Tibial nerve (tissue), 4 donors: Measurements from ENCODE around the gene TTLL8. TPM values are rescaled to one million over a fixed set of nuclear protein-coding genes. Genes with fewer than 3 reads are reported as not detected.

Experiments used
- DNase-seq, 2 donors: peaks; one replicate each; pipeline ENCODE4 v3.0.0-alpha.2; 2019; ENCODE audit warnings: low spot score in 2 of 2
- H3K27ac ChIP-seq, 4 donors: fragments of 200-600 bp; sonication (generic) in 3 of 4; one replicate each; pipeline ENCODE4 v1.5.1; 2017 to 2019; ENCODE audit warnings: mild to moderate bottlenecking in 1 of 4
- H3K27me3 ChIP-seq, 2 donors: fragments of 200-600 bp; sonication (generic) in 1 of 2; one replicate each; pipeline versions ENCODE4 v1.5.1 to v1.6.0; 2017 to 2019
- H3K36me3 ChIP-seq, 3 donors: fragments of 200-600 bp; sonication (generic); one replicate each; pipeline ENCODE4 v1.5.1; 2018 to 2019
- H3K4me1 ChIP-seq, 4 donors: fragments of 200-600 bp; sonication (generic) in 3 of 4; one replicate each; pipeline ENCODE4 v1.5.1; 2017 to 2019
- H3K4me3 ChIP-seq, 4 donors: fragments of 200-600 bp; sonication (generic) in 3 of 4; one replicate each; pipeline ENCODE4 v1.5.1; 2017 to 2019; ENCODE audit warnings: mild to moderate bottlenecking in 1 of 4, moderate library complexity in 1 of 4
- H3K9me3 ChIP-seq, 4 donors: fragments of 200-600 bp; sonication (generic) in 3 of 4; one replicate each; pipeline ENCODE4 v1.5.1; 2017 to 2019
- CTCF ChIP-seq, 5 experiments: fragments of 200-600 bp in 3 of 5; fragments of 450-650 bp in 2 of 5; sonication (generic) in 3 of 5; IDR thresholded peaks; one replicate each; pipeline ENCODE4 v1.5.1; 2016 to 2019; ENCODE audit warnings: antibody characterized with exemption in 5 of 5, mild to moderate bottlenecking in 3 of 5, moderate library complexity in 2 of 5
- EP300 ChIP-seq, 2 donors: sonication (generic); formaldehyde crosslinking; IDR thresholded peaks; one replicate each; pipeline ENCODE4 v1.6.1; 2017; ENCODE audit warnings: antibody characterized with exemption in 2 of 2, mild to moderate bottlenecking in 1 of 2
- POLR2A ChIP-seq, 2 donors: fragments of 450-650 bp; IDR thresholded peaks; one replicate each; pipeline ENCODE4 v1.6.1; 2017; ENCODE audit warnings: antibody characterized with exemption in 2 of 2, mild to moderate bottlenecking in 2 of 2, moderate library complexity in 2 of 2
- WGBS, 2 donors: methylation state at CpG; one replicate each; pipeline ENCODE4 v1.1.5; 2018; 5-methylcytosine and 5-hydroxymethylcytosine counted together
- total RNA-seq, 4 donors: library from RNA; depleted of rRNA; stranded (reverse); fragments of >200 nt; gene quantifications; one replicate each; pipeline ENCODE4 v1.1.0, GENCODE V29; 2016

TTLL8 gene
- total RNA-seq, 4 donors from 2014 or later: not detected

- no peaks in the 10 kb centered on the region for H3K36me3 ChIP-seq
- H3K4me1 ChIP-seq: peaks cover 0 to 8% (median 4%) of the 10 kb centered on the region in 4 donors
- WGBS, 2 donors: 73 to 78% methylated on average over 19 to 24 of the region's 24 CpGs
- H3K27me3 ChIP-seq: peaks cover 0 to 52% of the 10 kb centered on the region in 2 donors
- no peak for DNase-seq
- TF ChIP-seq POLR2A (IDR thresholded peaks at IDR 0.05) (no peak), EP300 (IDR thresholded peaks at IDR 0.05) (no peak), CTCF (IDR thresholded peaks at IDR 0.05) (no peak)
- no peak overlapping the region for H3K4me3 ChIP-seq
- H3K9me3 ChIP-seq: no peaks in the 10 kb centered on the region
- H3K27ac ChIP-seq: no peak overlapping the region
Measured at GRCh38 chr22:50008151-50009040, 49.7 kb downstream of the TTLL8 start.

GRCh38 chr22:50007057-50007511 is 51.0 kb downstream of the TTLL8 start:
- Histone ChIP-seq H3K4me1 (peaks cover 0 to 8% (median 4%) of the 10 kb centered on the region in 4 donors), H3K27ac (no peak overlapping the region), H3K27me3 (peaks cover 0 to 48% of the 10 kb centered on the region in 2 donors), H3K36me3 (no peaks in the 10 kb centered on the region), H3K4me3 (no peak overlapping the region), H3K9me3 (no peaks in the 10 kb centered on the region)
- TF ChIP-seq EP300 (IDR thresholded peaks at IDR 0.05): no peak
- TF ChIP-seq POLR2A (IDR thresholded peaks at IDR 0.05): no peak
- TF ChIP-seq CTCF (IDR thresholded peaks at IDR 0.05): no peak
- no peak for DNase-seq
- 69 to 80% methylated on average over 3 of the region's 3 CpGs for WGBS, 2 donors

GRCh38 chr22:50004918-50005317 is 53.2 kb downstream of the TTLL8 start:
- no peak for DNase-seq
- Histone ChIP-seq H3K9me3 (no peaks in the 10 kb centered on the region), H3K36me3 (no peaks in the 10 kb centered on the region), H3K4me3 (no peak overlapping the region), H3K27ac (no peak overlapping the region), H3K27me3 (peaks cover 0 to 46% of the 10 kb centered on the region in 2 donors), H3K4me1 (peaks cover 0 to 2% (median 0%) of the 10 kb centered on the region in 4 donors)
- TF ChIP-seq EP300 (IDR thresholded peaks at IDR 0.05) (no peak), POLR2A (IDR thresholded peaks at IDR 0.05) (no peak), CTCF (IDR thresholded peaks at IDR 0.05) (no peak)
- 61 to 62% methylated on average over 4 of the region's 4 CpGs for WGBS, 2 donors

GRCh38 chr22:50002791-50003190 is 55.3 kb downstream of the TTLL8 start:
- DNase-seq: no peak
- WGBS, 2 donors: 70 to 71% methylated on average over 7 of the region's 7 CpGs

More at GRCh38 chr22:50002791-50003190, 55.3 kb downstream of the TTLL8 start:
- Histone ChIP-seq H3K4me3 (no peak overlapping the region), H3K27me3 (peaks cover 0 to 37% of the 10 kb centered on the region in 2 donors), H3K27ac (no peak overlapping the region), H3K36me3 (no peaks in the 10 kb centered on the region), H3K4me1 (peaks cover 0 to 8% (median 0%) of the 10 kb centered on the region in 4 donors), H3K9me3 (no peaks in the 10 kb centered on the region)
- TF ChIP-seq CTCF (IDR thresholded peaks at IDR 0.05) (no peak), POLR2A (IDR thresholded peaks at IDR 0.05) (no peak), EP300 (IDR thresholded peaks at IDR 0.05) (no peak)
